Progenitor cell of endocrine pancreas (in vitro differentiated cells): ENCODE results near the gene ATXN1. TPM values are rescaled to one million over a fixed set of nuclear protein-coding genes. Genes with fewer than 3 reads are reported as not detected.
"Not testable (repeated sequence)": the region's sequence is repeated elsewhere in the genome, so short reads cannot be mapped to it uniquely, and the experiment has no call there.

Source experiments
- DNase-seq: peaks from one replicate; pipeline ENCODE4 v3.0.0; 2021; ENCODE audit warnings: low spot score; ENCODE audit not compliant: unreplicated experiment
- H3K27ac Mint-ChIP-seq: 2 replicates; pipeline ENCODE4 v1.8.0; 2021; ENCODE audit warnings: mild to moderate bottlenecking, moderate library complexity, mixed read lengths
- H3K27me3 Mint-ChIP-seq: 2 replicates; pipeline ENCODE4 v1.8.0; 2021; ENCODE audit warnings: mixed read lengths
- H3K36me3 Mint-ChIP-seq: 2 replicates; pipeline ENCODE4 v1.8.0; 2022; ENCODE audit warnings: mixed read lengths; ENCODE audit not compliant: insufficient read depth
- H3K4me1 Mint-ChIP-seq: 2 replicates; pipeline ENCODE4 v1.8.0; 2021; ENCODE audit warnings: low read depth, mixed read lengths
- H3K4me3 Mint-ChIP-seq: 2 replicates; pipeline ENCODE4 v1.8.0; 2021; ENCODE audit warnings: low read depth, mild to moderate bottlenecking, moderate library complexity, mixed read lengths
- H3K9me3 Mint-ChIP-seq: 2 replicates; pipeline ENCODE4 v1.8.0; 2021; ENCODE audit warnings: low read depth, mixed read lengths
- total RNA-seq: library from RNA; stranded (reverse); gene quantifications from 2 replicates; pipeline ENCODE4 v1.2.1, GENCODE V29; 2021
- TF ChIP-seq, protein P1 (sequence below): fragments of 200-600 bp; sonication (generic); IDR thresholded peaks from one replicate; pipeline ENCODE4 v1.5.0; 2021; ENCODE audit warnings: antibody characterized with exemption, mild to moderate bottlenecking; ENCODE audit not compliant: unreplicated experiment

ATXN1 gene
- total RNA-seq, 1 donor from 2014 or later: 35.8 TPM

DNA sequence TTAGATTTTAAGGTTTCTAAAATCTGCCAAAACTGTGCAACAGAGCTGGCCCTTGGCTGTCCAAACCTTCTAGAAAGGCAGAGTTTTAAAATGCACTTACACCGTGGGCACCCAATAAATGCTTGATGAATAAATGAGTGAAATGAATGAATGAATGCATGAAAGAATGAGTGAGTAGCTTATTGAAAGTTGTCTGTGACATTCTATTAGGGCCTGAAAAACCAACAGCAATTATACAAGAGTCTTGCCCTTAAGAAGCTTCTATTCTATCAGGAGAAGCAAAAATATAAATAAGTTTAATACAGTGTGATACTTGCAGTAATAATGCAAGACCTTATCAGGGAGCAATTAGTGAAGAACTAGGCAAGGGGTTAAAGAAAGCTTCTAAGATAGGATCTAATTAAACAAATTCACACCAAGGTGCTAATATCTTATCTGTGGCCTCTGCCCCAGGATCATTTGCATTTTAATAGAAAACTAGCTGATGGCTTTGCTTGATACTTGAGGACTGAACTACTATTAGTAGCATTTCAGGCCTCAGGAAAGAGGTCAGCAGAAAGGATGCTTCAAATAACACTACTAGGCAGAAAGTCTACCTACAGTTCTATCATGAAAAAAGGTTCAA, 292.2 kb downstream of the ATXN1 start:
- no peaks in the 10 kb centered on the region for H3K27me3 Mint-ChIP-seq
- TF ChIP-seq, protein P1, sequence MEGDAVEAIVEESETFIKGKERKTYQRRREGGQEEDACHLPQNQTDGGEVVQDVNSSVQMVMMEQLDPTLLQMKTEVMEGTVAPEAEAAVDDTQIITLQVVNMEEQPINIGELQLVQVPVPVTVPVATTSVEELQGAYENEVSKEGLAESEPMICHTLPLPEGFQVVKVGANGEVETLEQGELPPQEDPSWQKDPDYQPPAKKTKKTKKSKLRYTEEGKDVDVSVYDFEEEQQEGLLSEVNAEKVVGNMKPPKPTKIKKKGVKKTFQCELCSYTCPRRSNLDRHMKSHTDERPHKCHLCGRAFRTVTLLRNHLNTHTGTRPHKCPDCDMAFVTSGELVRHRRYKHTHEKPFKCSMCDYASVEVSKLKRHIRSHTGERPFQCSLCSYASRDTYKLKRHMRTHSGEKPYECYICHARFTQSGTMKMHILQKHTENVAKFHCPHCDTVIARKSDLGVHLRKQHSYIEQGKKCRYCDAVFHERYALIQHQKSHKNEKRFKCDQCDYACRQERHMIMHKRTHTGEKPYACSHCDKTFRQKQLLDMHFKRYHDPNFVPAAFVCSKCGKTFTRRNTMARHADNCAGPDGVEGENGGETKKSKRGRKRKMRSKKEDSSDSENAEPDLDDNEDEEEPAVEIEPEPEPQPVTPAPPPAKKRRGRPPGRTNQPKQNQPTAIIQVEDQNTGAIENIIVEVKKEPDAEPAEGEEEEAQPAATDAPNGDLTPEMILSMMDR: no peak

GRCh38 chr6:16466800-16467553, 294.3 kb downstream of the ATXN1 start:
- Mint-ChIP-seq H3K9me3 (no peaks in the 10 kb centered on the region), H3K27ac (no peak overlapping the region), H3K4me1 (peaks cover 9% of the 10 kb centered on the region), H3K27me3 (no peaks in the 10 kb centered on the region), H3K4me3 (no peak overlapping the region), H3K36me3 (peaks cover 1% of the 10 kb centered on the region)
- TF ChIP-seq, protein P1: no peak
- DNase-seq: no peak

More for the DNA sequence above, 292.2 kb downstream of the ATXN1 start:
- peaks cover 4% of the 10 kb centered on the region for H3K36me3 Mint-ChIP-seq
- peaks cover 27% of the 10 kb centered on the region for H3K4me1 Mint-ChIP-seq
- peaks cover 4% of the 10 kb centered on the region for H3K9me3 Mint-ChIP-seq
- no peak overlapping the region for H3K27ac Mint-ChIP-seq
- H3K4me3 Mint-ChIP-seq: no peak overlapping the region
- no peak for DNase-seq

DNA sequence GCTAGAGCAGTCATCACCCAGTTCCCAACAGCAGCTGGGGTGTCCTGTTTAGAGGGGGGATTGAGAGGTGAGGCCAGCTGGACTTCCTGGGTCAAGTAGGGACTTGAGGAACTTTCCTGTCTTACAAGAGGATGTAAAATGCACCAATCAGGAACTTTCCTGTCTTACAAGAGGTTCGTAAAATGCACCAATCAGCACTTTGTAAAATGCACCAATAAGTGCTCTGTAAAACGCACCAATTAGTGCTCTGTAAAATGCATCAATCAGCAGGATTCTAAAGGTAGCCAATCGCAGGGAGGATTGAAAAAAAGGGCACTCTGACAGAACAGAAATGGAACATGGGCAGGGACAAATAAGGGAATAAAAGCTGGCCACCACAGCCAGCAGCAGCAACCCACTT, 297.2 kb downstream of the ATXN1 start:
- no peak overlapping the region for H3K4me3 Mint-ChIP-seq
- no peaks in the 10 kb centered on the region for H3K27me3 Mint-ChIP-seq
- H3K4me1 Mint-ChIP-seq: no peaks in the 10 kb centered on the region

DNA sequence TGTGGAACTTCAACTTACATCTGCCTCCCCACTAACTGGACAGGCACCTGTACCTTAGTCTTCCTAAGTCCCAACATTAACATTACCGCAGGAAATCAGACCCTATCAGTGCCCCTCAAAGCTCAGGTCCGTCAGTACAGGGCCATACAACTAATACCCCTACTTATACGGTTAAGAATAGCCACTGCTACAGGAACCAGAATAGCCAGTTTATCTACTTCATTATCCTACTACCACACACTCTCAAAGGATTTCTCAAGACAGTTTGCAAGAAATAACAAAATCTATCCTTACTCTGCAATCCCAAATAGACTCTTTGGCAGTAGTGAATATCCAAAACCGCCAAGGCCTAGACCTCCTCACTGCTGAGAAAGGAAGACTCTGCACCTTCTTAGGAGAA, 298.0 kb downstream of the ATXN1 start:
- H3K27me3 Mint-ChIP-seq, H3K4me3 Mint-ChIP-seq, H3K27ac Mint-ChIP-seq, DNase-seq, H3K4me1 Mint-ChIP-seq, H3K9me3 Mint-ChIP-seq, H3K36me3 Mint-ChIP-seq: not testable (repeated sequence)

More for the DNA sequence above, 297.2 kb downstream of the ATXN1 start:
- TF ChIP-seq, protein P1: no peak
- Mint-ChIP-seq H3K9me3 (peaks cover 9% of the 10 kb centered on the region), H3K27ac (no peak overlapping the region), H3K36me3 (peaks cover 1% of the 10 kb centered on the region)
- no peak for DNase-seq

GRCh38 chr6:16461491-16461890, 299.8 kb downstream of the ATXN1 start:
- no peaks in the 10 kb centered on the region for H3K27me3 Mint-ChIP-seq
- H3K4me3 Mint-ChIP-seq: no peak overlapping the region
- H3K9me3 Mint-ChIP-seq: peaks cover 12% of the 10 kb centered on the region
- no peak overlapping the region for H3K27ac Mint-ChIP-seq
- H3K4me1 Mint-ChIP-seq: no peaks in the 10 kb centered on the region
- TF ChIP-seq, protein P1: no peak
- DNase-seq: no peak
- peaks cover 1% of the 10 kb centered on the region for H3K36me3 Mint-ChIP-seq

GRCh38 chr6:16459472-16459871, 301.8 kb downstream of the ATXN1 start:
- H3K36me3 Mint-ChIP-seq, DNase-seq, H3K4me1 Mint-ChIP-seq, H3K4me3 Mint-ChIP-seq, H3K27ac Mint-ChIP-seq, H3K27me3 Mint-ChIP-seq: not testable (repeated sequence)
- peaks cover 13% of the 10 kb centered on the region for H3K9me3 Mint-ChIP-seq
